Body of pancreas (tissue), 4 donors: ENCODE data around the gene UBE2L5. TPM values are rescaled to one million over a fixed set of nuclear protein-coding genes. Genes with fewer than 3 reads are reported as not detected.

Source experiments
- ATAC-seq: fragments of 150-250 bp; one replicate; pipeline ENCODE4 v1.9.1; 2016
- DNase-seq, 4 donors: peaks; one replicate each; pipeline ENCODE4 v3.0.0-alpha.2; 2019
- H3K27ac ChIP-seq, 4 donors: fragments of 200-600 bp; sonication (generic); 1 replicate in 3 of 4; 2 replicates in 1 of 4; pipeline versions ENCODE4 v1.5.1 to v1.6.1; 2016 to 2019; ENCODE audit warnings: mild to moderate bottlenecking in 1 of 4, mixed read lengths in 1 of 4, moderate library complexity in 1 of 4
- H3K27me3 ChIP-seq, 2 donors: fragments of 200-600 bp; sonication (generic); one replicate each; pipeline ENCODE4 v1.6.0; 2016; ENCODE audit warnings: mild to moderate bottlenecking in 1 of 2
- H3K36me3 ChIP-seq, 2 donors: fragments of 200-600 bp; sonication (generic); replicated peaks in 1 of 2; 2 replicates each; pipeline ENCODE4 v1.5.1; 2016; ENCODE audit warnings: low read depth in 2 of 2; ENCODE audit not compliant: insufficient read depth in 1 of 2
- H3K4me1 ChIP-seq: fragments of 200-600 bp; sonication (generic); one replicate; pipeline ENCODE4 v1.6.0; 2016
- H3K4me3 ChIP-seq, 2 donors: fragments of 200-600 bp; sonication (generic); 1 replicate in 1 of 2; 2 replicates in 1 of 2; pipeline ENCODE4 v1.5.1; 2016 to 2019
- H3K9me3 ChIP-seq, 3 donors: fragments of 200-600 bp; sonication (generic); 1 replicate in 2 of 3; 2 replicates in 1 of 3; pipeline ENCODE4 v1.5.1; 2016
- CTCF ChIP-seq, 7 experiments: fragments of 450-650 bp in 4 of 7; fragments of 200-600 bp in 3 of 7; sonication (generic) in 3 of 7; IDR thresholded peaks; one replicate each; pipeline ENCODE4 v1.5.1; 2016 to 2019; ENCODE audit warnings: antibody characterized with exemption in 7 of 7
- POLR2A ChIP-seq, 3 donors: fragments of 450-650 bp; IDR thresholded peaks; one replicate each; pipeline ENCODE4 v1.6.1; 2016; ENCODE audit warnings: antibody characterized with exemption in 3 of 3, mild to moderate bottlenecking in 2 of 3
- WGBS, 2 donors: methylation state at CpG; one replicate each; pipeline ENCODE4 v1.1.5; 2017; 5-methylcytosine and 5-hydroxymethylcytosine counted together
- intact Hi-C: fragments of 100-400 bp; cut with DNase I; formaldehyde crosslinking; loops from one replicate; pipeline ENCODE4 v1.15.1; 2023
- total RNA-seq, 2 donors: library from RNA; depleted of rRNA; stranded (reverse); fragments of >200 nt; gene quantifications; one replicate each; pipeline ENCODE4 v1.1.0, GENCODE V29; 2016

UBE2L5 gene
- total RNA-seq, 2 donors from 2014 or later, result not detected

GRCh38 chr13:30415430-30416030 lies 6.8 kb upstream of the UBE2L5 start:
- H3K36me3 ChIP-seq, result no peaks in the 10 kb centered on the region
- DNase-seq (no peak), ATAC-seq (no peak)
- TF ChIP-seq CTCF (IDR thresholded peaks at IDR 0.05) (no peak), POLR2A (IDR thresholded peaks at IDR 0.05) (no peak)
- WGBS, 2 donors, result 82 to 88% methylated on average over 3 of the region's 3 CpGs
- H3K27ac ChIP-seq, result no peak overlapping the region
- intact Hi-C loops, result no loop called here
- no peaks in the 10 kb centered on the region for H3K9me3 ChIP-seq
- no peaks in the 10 kb centered on the region for H3K27me3 ChIP-seq
- no peak overlapping the region for H3K4me3 ChIP-seq
- H3K4me1 ChIP-seq, result no peaks in the 10 kb centered on the region

- H3K36me3 ChIP-seq, result no peaks in the 10 kb centered on the region
- DNase-seq, result no peak
- H3K9me3 ChIP-seq, result no peaks in the 10 kb centered on the region
- H3K4me3 ChIP-seq, result no peak overlapping the region
- no peaks in the 10 kb centered on the region for H3K27me3 ChIP-seq
- intact Hi-C loops, result no loop called here
- ATAC-seq, result no peak
- H3K4me1 ChIP-seq, result peaks cover 8% of the 10 kb centered on the region
- no peak overlapping the region for H3K27ac ChIP-seq
- 88 to 92% methylated on average over 1 of the region's 1 CpG for WGBS, 2 donors
- TF ChIP-seq CTCF (IDR thresholded peaks at IDR 0.05) (no peak), POLR2A (IDR thresholded peaks at IDR 0.05) (no peak)
Measured at GRCh38 chr13:30416471-30416870, 5.8 kb upstream of the UBE2L5 start.

- TF ChIP-seq POLR2A (IDR thresholded peaks at IDR 0.05) (no peak), CTCF (IDR thresholded peaks at IDR 0.05) (no peak)
- intact Hi-C loops, result no loop called here
Measured at GRCh38 chr13:30418075-30418716, 4.1 kb upstream of the UBE2L5 start.

GRCh38 chr13:30418717-30419459 lies 3.4 kb upstream of the UBE2L5 start:
- 87 to 89% methylated on average over 9 of the region's 9 CpGs for WGBS, 2 donors
- no peaks in the 10 kb centered on the region for H3K9me3 ChIP-seq
- no peak overlapping the region for H3K4me3 ChIP-seq
- H3K36me3 ChIP-seq, result no peaks in the 10 kb centered on the region
- H3K27me3 ChIP-seq, result no peaks in the 10 kb centered on the region
- DNase-seq (no peak), ATAC-seq (no peak)
- intact Hi-C loops, result no loop called here
- H3K27ac ChIP-seq, result no peak overlapping the region
- no peak for TF ChIP-seq CTCF (IDR thresholded peaks at IDR 0.05)
- no peak for TF ChIP-seq POLR2A (IDR thresholded peaks at IDR 0.05)
- H3K4me1 ChIP-seq, result peaks cover 8% of the 10 kb centered on the region

More at GRCh38 chr13:30418075-30418716, 4.1 kb upstream of the UBE2L5 start:
- no peaks in the 10 kb centered on the region for H3K36me3 ChIP-seq
- no peaks in the 10 kb centered on the region for H3K27me3 ChIP-seq
- ATAC-seq (no peak), DNase-seq (no peak)
- no peak overlapping the region for H3K27ac ChIP-seq
- 80 to 81% methylated on average over 6 of the region's 6 CpGs for WGBS, 2 donors
- H3K9me3 ChIP-seq, result no peaks in the 10 kb centered on the region
- no peak overlapping the region for H3K4me3 ChIP-seq
- H3K4me1 ChIP-seq, result peaks cover 8% of the 10 kb centered on the region
